GM19023 (cell line): Measurements from ENCODE around the gene IL17REL.

Source experiments
- ATAC-seq: cut with Tn5 transposase; IDR thresholded peaks from one replicate; pipeline ENCODE4 v1.9.1; 2021; ENCODE audit warnings: mild to moderate bottlenecking, moderate library complexity; ENCODE audit not compliant: unreplicated experiment

IL17REL gene

GRCh38 chr22:50008151-50009040, 4.2 kb downstream of the IL17REL start:
- no peak for ATAC-seq

- ATAC-seq, result no peak
Observed at GRCh38 chr22:50007057-50007511, 5.5 kb downstream of the IL17REL start.

- no peak for ATAC-seq
Observed at GRCh38 chr22:50004918-50005317, 7.6 kb downstream of the IL17REL start.

- no peak for ATAC-seq
Observed at GRCh38 chr22:50002791-50003190, 9.8 kb downstream of the IL17REL start.

- ATAC-seq, result no peak
Observed at GRCh38 chr22:50001388-50002231, 11.0 kb downstream of the IL17REL start.

- no peak for ATAC-seq
Observed at GRCh38 chr22:50000587-50001387, 11.8 kb downstream of the IL17REL start.

- ATAC-seq, result no peak
Observed at GRCh38 chr22:49999946-50000586, 12.5 kb downstream of the IL17REL start.

- ATAC-seq, result no peak
Observed at GRCh38 chr22:49999063-49999945, 13.3 kb downstream of the IL17REL start.

- ATAC-seq, result no peak
Observed at GRCh38 chr22:49998718-49999062, 13.9 kb downstream of the IL17REL start.

- ATAC-seq, result no peak
Observed at GRCh38 chr22:49997932-49998717, 14.4 kb downstream of the IL17REL start.

GRCh38 chr22:49997251-49997599, 15.3 kb downstream of the IL17REL start:
- no peak for ATAC-seq

- ATAC-seq, result no peak
Observed at GRCh38 chr22:49996518-49997250, 15.9 kb downstream of the IL17REL start.

- no peak for ATAC-seq
Observed at GRCh38 chr22:49996119-49996517, 16.4 kb downstream of the IL17REL start.

- ATAC-seq, result no peak
Observed at GRCh38 chr22:49995361-49996118, 17.0 kb downstream of the IL17REL start.

GRCh38 chr22:49995041-49995360, 17.6 kb downstream of the IL17REL start:
- ATAC-seq, result no peak

- no peak for ATAC-seq
Observed at GRCh38 chr22:49994361-49995040, 18.1 kb downstream of the IL17REL start.
